Epithelial cell of esophagus (primary cell): ENCODE results near the gene ALG1.

Experiments
- DNase-seq: peaks from one replicate; pipeline ENCODE4 v3.0.0; 2010; ENCODE audit warnings: low read depth
- H3K4me3 ChIP-seq: 2 replicates; pipeline ENCODE4 v1.5.1; 2011; ENCODE audit warnings: mild to moderate bottlenecking, low read length, control low read depth
- TF ChIP-seq, protein P1 (sequence below): IDR thresholded peaks from 2 replicates; pipeline ENCODE4 v1.5.1; 2011; ENCODE audit warnings: low read depth, mild to moderate bottlenecking, low read length, control low read depth, inconsistent platforms; ENCODE audit not compliant: insufficient read depth; ENCODE audit errors: missing control alignments

Gene ALG1

DNA sequence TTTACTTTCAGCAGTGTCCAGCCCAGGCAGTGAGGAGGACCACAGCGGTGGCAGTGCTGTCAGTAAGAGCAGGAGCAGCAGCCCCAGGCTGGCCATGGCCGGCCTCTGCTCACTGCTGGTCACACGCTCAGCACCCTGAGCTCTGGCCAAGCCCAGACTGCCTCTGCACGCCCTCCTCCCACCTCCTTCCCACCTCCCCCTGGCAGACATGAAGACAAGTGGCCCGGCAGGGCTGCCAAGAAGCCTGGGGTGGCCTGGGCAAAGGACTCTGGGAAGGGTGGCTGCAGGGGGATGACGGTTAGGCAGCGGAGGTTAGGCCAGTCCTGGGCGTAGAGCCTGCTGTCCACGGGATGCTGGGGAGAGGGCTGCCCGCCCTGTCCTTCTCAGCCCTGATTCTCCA lies 5.8 kb upstream of the ALG1 start, which contains the start of gene C16orf89:
Gene C16orf89 (minus strand): TSS at position 144 of the 400 bp plus-strand sequence. CDS start 48 bp downstream, at position 96.
- DNase-seq: no peak
- no peak within 1 kb of the TSS for H3K4me3 ChIP-seq
- TF ChIP-seq, protein P1, sequence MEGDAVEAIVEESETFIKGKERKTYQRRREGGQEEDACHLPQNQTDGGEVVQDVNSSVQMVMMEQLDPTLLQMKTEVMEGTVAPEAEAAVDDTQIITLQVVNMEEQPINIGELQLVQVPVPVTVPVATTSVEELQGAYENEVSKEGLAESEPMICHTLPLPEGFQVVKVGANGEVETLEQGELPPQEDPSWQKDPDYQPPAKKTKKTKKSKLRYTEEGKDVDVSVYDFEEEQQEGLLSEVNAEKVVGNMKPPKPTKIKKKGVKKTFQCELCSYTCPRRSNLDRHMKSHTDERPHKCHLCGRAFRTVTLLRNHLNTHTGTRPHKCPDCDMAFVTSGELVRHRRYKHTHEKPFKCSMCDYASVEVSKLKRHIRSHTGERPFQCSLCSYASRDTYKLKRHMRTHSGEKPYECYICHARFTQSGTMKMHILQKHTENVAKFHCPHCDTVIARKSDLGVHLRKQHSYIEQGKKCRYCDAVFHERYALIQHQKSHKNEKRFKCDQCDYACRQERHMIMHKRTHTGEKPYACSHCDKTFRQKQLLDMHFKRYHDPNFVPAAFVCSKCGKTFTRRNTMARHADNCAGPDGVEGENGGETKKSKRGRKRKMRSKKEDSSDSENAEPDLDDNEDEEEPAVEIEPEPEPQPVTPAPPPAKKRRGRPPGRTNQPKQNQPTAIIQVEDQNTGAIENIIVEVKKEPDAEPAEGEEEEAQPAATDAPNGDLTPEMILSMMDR: no peak

DNA sequence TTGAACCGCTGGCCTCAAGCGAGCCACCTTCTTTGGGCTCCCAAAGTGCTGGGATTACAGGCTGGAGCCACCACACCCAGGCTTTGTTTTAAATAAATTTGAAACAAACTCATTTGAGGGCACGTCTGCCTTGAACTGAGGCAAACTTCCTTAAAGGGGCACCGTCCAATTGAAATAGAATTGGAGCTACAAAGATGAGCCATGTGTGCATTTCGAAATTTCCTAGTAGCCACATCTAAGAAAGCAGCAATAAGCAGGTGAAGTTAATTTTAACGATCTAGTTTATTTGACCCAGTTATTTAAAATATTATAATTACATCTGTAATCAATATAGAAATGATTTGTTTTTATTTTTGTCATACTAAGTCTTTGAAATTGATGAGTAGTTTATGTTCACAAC lies 5.1 kb upstream of the ALG1 start:
- no peak overlapping the region for H3K4me3 ChIP-seq
- DNase-seq: no peak
- TF ChIP-seq, protein P1: no peak

DNA sequence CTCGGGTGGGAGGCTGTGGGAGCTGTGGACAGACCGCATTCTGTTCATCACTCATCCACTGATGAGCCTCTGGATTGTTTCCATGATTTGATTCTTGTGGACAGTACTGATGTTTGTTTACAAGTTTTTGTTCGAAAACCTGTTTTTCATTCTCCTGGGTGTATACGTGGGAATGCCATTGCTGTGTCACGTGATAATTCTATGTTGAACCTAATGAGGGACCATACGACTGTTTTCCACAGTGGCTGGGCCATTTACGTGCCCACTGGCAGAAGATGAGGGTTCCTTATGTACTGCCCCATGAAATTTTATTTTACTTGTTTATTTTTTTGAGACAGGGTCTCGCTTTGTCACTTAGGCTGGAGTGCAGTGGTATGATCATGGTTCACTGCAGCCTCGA lies 2.6 kb upstream of the ALG1 start:
- DNase-seq: no peak
- TF ChIP-seq, protein P1: no peak
- no peak overlapping the region for H3K4me3 ChIP-seq

DNA sequence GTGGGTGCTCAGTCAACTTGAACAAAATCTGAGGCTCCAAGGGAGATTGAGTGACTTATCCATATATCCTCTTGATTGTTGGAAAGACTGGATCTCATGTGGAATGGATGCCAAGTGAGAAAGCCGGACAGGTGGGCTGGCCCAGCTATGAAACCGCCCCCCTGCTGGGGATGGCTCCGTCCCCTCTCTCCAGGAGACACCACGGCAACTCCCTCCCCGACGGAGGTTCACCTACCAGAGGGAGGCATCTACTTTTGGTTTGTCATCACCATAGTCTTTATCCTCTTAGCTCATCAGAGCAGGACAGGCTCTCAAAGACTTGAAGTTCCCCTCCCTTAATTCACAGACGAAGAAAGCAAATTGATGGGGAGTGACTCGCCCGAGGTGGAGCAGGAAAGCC lies 1.8 kb upstream of the ALG1 start:
- DNase-seq: no peak
- H3K4me3 ChIP-seq: no peak overlapping the region
- TF ChIP-seq, protein P1: no peak

DNA sequence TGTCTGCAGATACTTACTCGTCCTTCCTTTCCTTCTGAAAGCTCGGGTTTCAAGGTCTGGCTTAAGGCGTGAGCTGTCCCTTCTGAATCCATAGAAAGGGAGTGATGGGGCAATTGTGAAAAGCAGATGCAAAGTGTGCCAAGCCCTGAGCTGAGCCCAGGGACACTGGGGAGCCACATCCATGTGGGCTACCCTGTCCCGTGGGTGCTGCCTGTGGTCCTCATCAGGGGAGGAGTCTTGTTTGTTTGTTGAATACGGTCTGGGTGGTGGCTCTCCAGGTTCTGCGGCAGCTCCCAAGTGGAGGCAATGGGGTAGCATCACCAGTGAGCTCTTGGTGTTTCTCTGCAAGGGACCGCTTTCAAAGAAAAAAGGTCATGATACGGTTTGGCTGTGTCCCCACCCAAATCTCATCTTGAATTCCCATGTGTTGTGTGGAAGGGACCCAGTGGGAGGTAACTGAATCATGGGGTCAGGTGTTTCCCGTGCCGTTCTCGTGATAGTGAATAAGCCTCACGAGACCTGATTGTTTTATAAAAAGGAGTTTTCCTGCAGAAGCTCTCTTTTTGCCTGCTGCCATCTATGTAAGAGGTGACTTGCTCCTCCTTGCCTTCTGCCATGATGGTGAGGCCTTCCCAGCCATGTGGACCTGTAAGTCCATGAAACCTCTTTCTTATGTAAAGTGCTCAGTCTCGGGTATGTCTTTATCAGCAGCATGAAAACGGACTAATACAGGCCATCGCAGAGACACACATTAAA lies 1.0 kb upstream of the ALG1 start:
- TF ChIP-seq, protein P1: no peak
- DNase-seq: no peak
- H3K4me3 ChIP-seq: no peak overlapping the region

DNA sequence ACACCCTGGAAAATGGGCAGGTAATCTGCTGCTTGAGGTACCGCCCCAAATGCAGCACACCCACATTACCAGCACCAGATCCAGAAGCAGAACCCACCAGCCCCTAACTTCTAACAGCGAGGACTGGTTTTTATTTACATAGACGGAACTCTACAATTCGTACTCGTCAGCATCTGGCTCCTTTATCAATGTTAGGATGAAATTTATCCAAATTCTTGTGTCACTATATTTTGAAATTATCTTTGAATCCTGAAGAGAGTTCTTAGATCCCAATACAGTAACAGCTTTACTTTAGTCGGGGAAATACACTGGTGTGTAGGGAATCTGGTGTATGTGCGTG lies 332 bp upstream of the ALG1 start:
- peak overlapping the region; percentile 86 for H3K4me3 ChIP-seq

More for the DNA sequence above, 332 bp upstream of the ALG1 start:
- TF ChIP-seq, protein P1: no peak
- no peak for DNase-seq
